A549 (cell line): ENCODE results near the gene CEACAM5.

ENCODE experiments used
- GATA3 ChIP-seq: IDR thresholded peaks from 2 replicates; pipeline ENCODE4 v1.6.1; 2012; ENCODE audit warnings: borderline replicate concordance
- TF ChIP-seq, protein P1 (sequence below): fragments of >200 bp; sonication (Bioruptor Twin); formaldehyde crosslinking; IDR thresholded peaks from 3 replicates; pipeline ENCODE4 v1.5.1; 2016

- TF ChIP-seq GATA3: no peak
- TF ChIP-seq, protein P1, sequence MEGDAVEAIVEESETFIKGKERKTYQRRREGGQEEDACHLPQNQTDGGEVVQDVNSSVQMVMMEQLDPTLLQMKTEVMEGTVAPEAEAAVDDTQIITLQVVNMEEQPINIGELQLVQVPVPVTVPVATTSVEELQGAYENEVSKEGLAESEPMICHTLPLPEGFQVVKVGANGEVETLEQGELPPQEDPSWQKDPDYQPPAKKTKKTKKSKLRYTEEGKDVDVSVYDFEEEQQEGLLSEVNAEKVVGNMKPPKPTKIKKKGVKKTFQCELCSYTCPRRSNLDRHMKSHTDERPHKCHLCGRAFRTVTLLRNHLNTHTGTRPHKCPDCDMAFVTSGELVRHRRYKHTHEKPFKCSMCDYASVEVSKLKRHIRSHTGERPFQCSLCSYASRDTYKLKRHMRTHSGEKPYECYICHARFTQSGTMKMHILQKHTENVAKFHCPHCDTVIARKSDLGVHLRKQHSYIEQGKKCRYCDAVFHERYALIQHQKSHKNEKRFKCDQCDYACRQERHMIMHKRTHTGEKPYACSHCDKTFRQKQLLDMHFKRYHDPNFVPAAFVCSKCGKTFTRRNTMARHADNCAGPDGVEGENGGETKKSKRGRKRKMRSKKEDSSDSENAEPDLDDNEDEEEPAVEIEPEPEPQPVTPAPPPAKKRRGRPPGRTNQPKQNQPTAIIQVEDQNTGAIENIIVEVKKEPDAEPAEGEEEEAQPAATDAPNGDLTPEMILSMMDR: no peak
Measured at GRCh38 chr19:41698746-41699230, 9.6 kb upstream of the CEACAM5 start.
